Fibroblast of mammary gland (primary cell): ENCODE measurements around the gene TOPBP1.
"Not testable (repeated sequence)": the region's sequence is repeated elsewhere in the genome, so short reads cannot be mapped to it uniquely, and the experiment has no call there.

ENCODE experiments used
- DNase-seq: peaks from one replicate; pipeline ENCODE4 v3.0.0-alpha.2; 2010; ENCODE audit warnings: low read depth
- H3K4me3 ChIP-seq: 2 replicates; pipeline ENCODE4 v1.5.1; 2011; ENCODE audit warnings: low read depth, mild to moderate bottlenecking, low read length, moderate library complexity; ENCODE audit not compliant: control insufficient read depth
- CTCF ChIP-seq: conservative IDR thresholded peaks from 2 replicates; pipeline ENCODE4 v1.5.1; 2011; ENCODE audit warnings: low read depth, low read length, inconsistent platforms; ENCODE audit not compliant: control insufficient read depth, insufficient read depth

Gene TOPBP1

GRCh38 chr3:133674290-133674919 is 12.7 kb upstream of the TOPBP1 start:
- DNase-seq: no peak
- H3K4me3 ChIP-seq: no peak overlapping the region
- TF ChIP-seq CTCF: no peak

GRCh38 chr3:133673746-133674145 is 12.0 kb upstream of the TOPBP1 start:
- no peak for TF ChIP-seq CTCF
- no peak for DNase-seq
- no peak overlapping the region for H3K4me3 ChIP-seq

- H3K4me3 ChIP-seq: no peak overlapping the region
- DNase-seq: no peak
- no peak for TF ChIP-seq CTCF
These were observed 10.7 kb upstream of the TOPBP1 start for GRCh38 chr3:133672461-133672860.

- no peak for DNase-seq
- no peak for TF ChIP-seq CTCF
These were observed 8.8 kb upstream of the TOPBP1 start for GRCh38 chr3:133670525-133670995.

GRCh38 chr3:133669949-133670524 is 8.3 kb upstream of the TOPBP1 start:
- no peak overlapping the region for H3K4me3 ChIP-seq
- TF ChIP-seq CTCF: no peak
- DNase-seq: no peak

More at GRCh38 chr3:133670525-133670995, 8.8 kb upstream of the TOPBP1 start:
- H3K4me3 ChIP-seq: no peak overlapping the region

- no peak for TF ChIP-seq CTCF
- H3K4me3 ChIP-seq: no peak overlapping the region
- no peak for DNase-seq
These were observed 5.4 kb upstream of the TOPBP1 start for GRCh38 chr3:133667118-133667517.

- not testable (repeated sequence) for H3K4me3 ChIP-seq, DNase-seq
These were observed 3.4 kb upstream of the TOPBP1 start for GRCh38 chr3:133665188-133665587.
